K562 (cell line): ENCODE data around the gene OR13F1. TPM values are rescaled to one million over a fixed set of nuclear protein-coding genes. Genes with fewer than 3 reads are reported as not detected.

Source experiments
- ATAC-seq: fragments of 200-7000 bp; cut with Tn5 transposase; 3 replicates; pipeline ENCODE4 v1.9.1; 2020; ENCODE audit warnings: moderate library complexity
- BruUV-seq: library from RNA; stranded (reverse); fragments of 400-500 nt; replicated peaks from 2 replicates; lab custom pipeline; 2021; lab: Mats Ljungman, UMichigan
- CTCF ChIA-PET: fragments of 300-600 bp; formaldehyde crosslinking; extraction: SDS; loops from one replicate; lab custom pipeline; 2021; ENCODE audit warnings: low intra/inter-chr PET ratio; lab: Yijun Ruan, JAX
- POLR2A ChIA-PET: fragments of 300-600, 350-650 bp; sonication (Branson Sonifier 250); formaldehyde crosslinking; extraction: SDS; loops from one replicate; lab custom pipeline; 2021; ENCODE audit warnings: antibody characterized with exemption, inconsistent platforms; lab: Yijun Ruan, JAX
- DNase-seq, 4 experiments: peaks; one replicate each; pipeline versions ENCODE4 v3.0.0 to v3.0.0-alpha.2; 2011 to 2018; ENCODE audit warnings: low spot score in 3 of 4, mixed read lengths in 3 of 4; ENCODE audit errors: extremely low read depth in 1 of 4
- FAIRE-seq: peaks from 2 replicates; lab custom pipeline; 2011; peaks lifted over from hg19 to GRCh38; lab: Jason Lieb, UNC
- H2AFZ ChIP-seq: 2 replicates; pipeline ENCODE4 v1.6.0; 2011; ENCODE audit warnings: low read depth, low read length, control low read depth, inconsistent platforms
- H3K27ac ChIP-seq: fragments of 200-600 bp; 3 replicates; pipeline ENCODE4 v1.8.0; 2011; ENCODE audit warnings: low read depth, mild to moderate bottlenecking, control low read depth, inconsistent platforms, low read length, moderate library complexity, mixed read lengths; ENCODE audit errors: extremely low read depth
- H3K27me3 ChIP-seq, 2 experiments: fragments of 300-600 bp in 1 of 2; 2 replicates in 1 of 2; 3 replicates in 1 of 2; pipeline versions ENCODE4 v1.6.0 to v1.8.0; 2011; ENCODE audit warnings: inconsistent platforms in 2 of 2, low read length in 2 of 2, mild to moderate bottlenecking in 1 of 2, mixed read lengths in 1 of 2, moderate library complexity in 1 of 2; ENCODE audit not compliant: control insufficient read depth in 2 of 2, insufficient read depth in 2 of 2
- H3K36me3 ChIP-seq: fragments of 300-600 bp; 3 replicates; pipeline ENCODE4 v1.8.0; 2011; ENCODE audit warnings: mild to moderate bottlenecking, low read length, inconsistent platforms; ENCODE audit not compliant: control insufficient read depth, insufficient read depth
- H3K4me1 ChIP-seq, 2 experiments: fragments of 200-600 bp in 1 of 2; replicated peaks in 1 of 2; 2 replicates in 1 of 2; 3 replicates in 1 of 2; pipeline versions ENCODE4 v1.5.1 to v1.8.0; 2011; ENCODE audit warnings: inconsistent platforms in 2 of 2, low read length in 2 of 2, mild to moderate bottlenecking in 1 of 2, mixed read lengths in 1 of 2, moderate library complexity in 1 of 2; ENCODE audit not compliant: control insufficient read depth in 2 of 2, insufficient read depth in 2 of 2
- H3K4me2 ChIP-seq: 2 replicates; pipeline ENCODE4 v1.6.1; 2011; ENCODE audit warnings: low read length, control low read depth, inconsistent platforms, mixed read lengths; ENCODE audit not compliant: insufficient read depth
- H3K4me3 ChIP-seq: fragments of 200-600 bp; sonication (generic), shearing (Covaris generic); 2 replicates; pipeline ENCODE4 v1.5.1; 2016; ENCODE audit warnings: control low read depth, inconsistent platforms
- H3K79me2 ChIP-seq: fragments of 200-600 bp; 3 replicates; pipeline ENCODE4 v1.8.0; 2011; ENCODE audit warnings: low read length, inconsistent platforms; ENCODE audit not compliant: control insufficient read depth, insufficient read depth
- H3K9ac ChIP-seq, 2 experiments: 2 replicates each; pipeline versions ENCODE4 v1.6.0 to v1.6.1; 2011; ENCODE audit warnings: low read depth in 2 of 2, low read length in 2 of 2, control low read depth in 1 of 2, inconsistent platforms in 1 of 2, mild to moderate bottlenecking in 1 of 2, mixed read lengths in 1 of 2; ENCODE audit not compliant: insufficient read depth in 1 of 2
- H3K9me1 ChIP-seq: one replicate; pipeline ENCODE4 v1.6.0; 2011; ENCODE audit warnings: inconsistent platforms, mild to moderate bottlenecking, low read length, moderate library complexity; ENCODE audit not compliant: control insufficient read depth, insufficient read depth
- H3K9me3 ChIP-seq: replicated peaks from 2 replicates; pipeline ENCODE4 v1.5.1; 2011; ENCODE audit warnings: low read depth, low read length, inconsistent platforms; ENCODE audit not compliant: control insufficient read depth, insufficient read depth
- H4K20me1 ChIP-seq: replicated peaks from 2 replicates; pipeline ENCODE4 v1.6.1; 2011; ENCODE audit warnings: low read length, inconsistent platforms, mixed read lengths; ENCODE audit not compliant: control insufficient read depth, insufficient read depth
- CEBPG ChIP-seq, 3 experiments: fragments of 200-800 bp in 1 of 3; sonication (Bioruptor generic) in 1 of 3; sonication (generic) in 1 of 3; formaldehyde crosslinking in 1 of 3; IDR thresholded peaks in 2 of 3; conservative IDR thresholded peaks in 1 of 3; 2 replicates each; pipeline versions ENCODE4 v1.6.1 to v1.8.0; 2016 to 2022; ENCODE audit warnings: missing compliant biosample characterization in 2 of 3, missing genetic modification characterization in 2 of 3, mild to moderate bottlenecking in 1 of 3, missing genetic modification reagents in 1 of 3
- COPS2 ChIP-seq: fragments of 450-650 bp; conservative IDR thresholded peaks from 2 replicates; pipeline ENCODE4 v1.6.1; 2016; ENCODE audit warnings: mild to moderate bottlenecking, moderate library complexity
- FOXA3 ChIP-seq, 2 experiments: fragments of 450-650 bp in 1 of 2; sonication (generic) in 1 of 2; formaldehyde crosslinking; IDR thresholded peaks in 1 of 2; conservative IDR thresholded peaks in 1 of 2; 2 replicates each; pipeline versions ENCODE4 v1.4.0 to v1.8.0; 2020 to 2022; ENCODE audit warnings: mild to moderate bottlenecking in 2 of 2, missing genetic modification reagents in 1 of 2
- FOXK1 ChIP-seq: sonication (generic); formaldehyde crosslinking; IDR thresholded peaks from 2 replicates; pipeline ENCODE4 v1.8.0; 2022; ENCODE audit warnings: missing genetic modification reagents, mild to moderate bottlenecking, borderline replicate concordance
- HNRNPUL1 ChIP-seq: fragments of 200-400 bp; formaldehyde crosslinking; IDR thresholded peaks from 2 replicates; pipeline ENCODE4 v1.6.1; 2017; ENCODE audit warnings: low read length
- NCOR1 ChIP-seq: fragments of 450-650 bp; IDR thresholded peaks from 2 replicates; pipeline ENCODE4 v1.6.1; 2016; ENCODE audit warnings: mild to moderate bottlenecking, moderate library complexity
- NFRKB ChIP-seq: fragments of 450-650 bp; IDR thresholded peaks from 2 replicates; pipeline ENCODE4 v1.6.1; 2016; ENCODE audit warnings: low read depth
- TARDBP ChIP-seq: fragments of 450-650 bp; IDR thresholded peaks from 2 replicates; pipeline ENCODE4 v1.6.1; 2016
- ZNF23 ChIP-seq: fragments of 250-450 bp; sonication (Bioruptor Pico); IDR thresholded peaks from 2 replicates; pipeline ENCODE4 v1.4.0; 2020; ENCODE audit warnings: mild to moderate bottlenecking
- in situ Hi-C: fragments of 300-500 bp; cut with MboI; formaldehyde crosslinking; loops from 4 replicates; pipeline ENCODE4 v1.15.0; 2018; ENCODE audit warnings: inconsistent platforms, mixed read lengths
- intact Hi-C: fragments of 100-400 bp; cut with micrococcal nuclease; formaldehyde crosslinking; loops from 2 replicates; pipeline ENCODE4 v1.14.2; 2022
- polyA plus RNA-seq, 8 experiments: library from polyadenylated mRNA; depleted of rRNA in 4 of 8; stranded (reverse) in 5 of 8; unstranded in 3 of 8; fragments of >200 nt; fragmentation: Nextera tagmentation in 2 of 8; fragmentation: Illumina TruSeq in 1 of 8; extraction: Ambion mirVana in 2 of 8; extraction: Trizol in 1 of 8; gene quantifications; 2 replicates each; pipeline versions ENCODE4 v1.2.1 to v1.2.3, GENCODE V29; 2011 to 2014; ENCODE audit warnings: inconsistent platforms in 1 of 8, missing spikeins in 1 of 8
- total RNA-seq, 7 experiments: library from RNA; depleted of rRNA in 6 of 7; stranded (reverse); fragments of >200 nt in 6 of 7; fragmentation: Illumina TruSeq in 2 of 7; extraction: Trizol in 2 of 7; gene quantifications; 2 replicates each; pipeline versions ENCODE4 v1.2.1 to v1.2.3, GENCODE V29; 2011 to 2021; ENCODE audit warnings: low replicate concordance in 1 of 7
- TF ChIP-seq, protein P1 (sequence below), 2 experiments: fragments of 450-650 bp; IDR thresholded peaks; 2 replicates each; pipeline ENCODE4 v1.6.1; 2016
- TF ChIP-seq, protein P2 (sequence below): sonication (generic); formaldehyde crosslinking; IDR thresholded peaks from 2 replicates; pipeline ENCODE4 v1.8.1; 2022; ENCODE audit warnings: missing genetic modification reagents
- TF ChIP-seq, protein P3 (sequence below): fragments of 250-450 bp; sonication (Bioruptor Pico); IDR thresholded peaks from 2 replicates; pipeline ENCODE4 v1.5.0; 2021; ENCODE audit warnings: mild to moderate bottlenecking, moderate library complexity
- TF ChIP-seq, protein P4 (sequence below), 2 experiments: fragments of 200-800 bp in 1 of 2; sonication (Bioruptor generic) in 1 of 2; sonication (generic) in 1 of 2; formaldehyde crosslinking in 1 of 2; IDR thresholded peaks in 1 of 2; conservative IDR thresholded peaks in 1 of 2; 2 replicates each; pipeline versions ENCODE4 v1.5.0 to v1.6.1; 2016 to 2020; ENCODE audit warnings: missing compliant biosample characterization in 1 of 2, missing genetic modification characterization in 1 of 2, missing genetic modification reagents in 1 of 2

OR13F1 gene
- total and polyA plus RNA-seq, 9 of the 15 experiments (the other 6 are each of a cell fraction or from before 2014, with no cell fraction given), result not detected

DNA sequence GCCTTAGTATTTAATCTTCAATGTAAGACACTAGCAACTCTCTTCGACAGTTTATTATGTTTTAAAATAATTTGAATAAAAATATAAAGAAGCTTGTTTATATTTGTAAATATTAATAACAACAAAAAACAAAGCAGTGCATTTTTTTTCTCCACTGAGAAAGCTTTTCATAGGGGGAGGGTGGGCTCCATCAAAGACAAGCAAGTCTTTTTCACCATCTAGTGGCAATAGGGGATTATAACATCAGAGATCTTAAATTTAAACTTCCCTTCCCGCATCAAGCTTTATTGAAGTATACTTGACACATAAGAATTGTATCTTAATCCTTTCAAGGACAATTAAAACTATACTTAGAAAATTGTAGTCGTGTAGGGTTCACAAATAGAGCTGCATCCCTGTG, 9.3 kb upstream of the OR13F1 start (continued):
- no peak for TF ChIP-seq CEBPG (CRISPR knock-in tag; IDR thresholded peaks at IDR 0.05)
- TF ChIP-seq CEBPG (tag; conservative IDR thresholded peaks at IDR 0.05 in 1 of 2, IDR thresholded peaks at IDR 0.05 in 1 of 2), result no peak
- no peak for TF ChIP-seq COPS2

DNA sequence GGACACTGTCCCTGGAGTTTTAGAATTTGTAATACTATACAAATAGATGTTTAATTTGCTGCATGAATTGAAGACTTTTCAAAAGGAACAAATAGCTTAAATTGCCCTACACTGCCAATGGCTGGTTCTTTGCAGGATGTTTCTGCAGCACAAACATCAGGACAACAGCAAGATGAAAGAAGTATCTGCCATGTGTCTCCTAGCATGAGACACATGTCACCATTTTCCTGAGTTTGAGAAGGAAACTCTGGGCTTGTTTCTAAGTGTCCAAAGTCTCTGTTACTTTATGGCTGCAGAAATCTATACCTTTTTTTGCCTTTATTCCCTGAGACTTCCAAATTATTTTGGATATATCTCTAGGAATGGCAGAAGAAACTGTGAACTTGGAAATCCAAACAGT, 623 bp upstream of the OR13F1 start:
- Histone ChIP-seq H3K79me2 (no peaks in the 10 kb centered on the region), H2AFZ (no peak overlapping the region), H3K4me3 (no peak overlapping the region), H3K27ac (no peak overlapping the region), H3K27me3 (no peaks in the 10 kb centered on the region), H3K36me3 (no peaks in the 10 kb centered on the region), H3K9ac (no peak overlapping the region), H3K9me3 (no peaks in the 10 kb centered on the region), H3K9me1 (no peaks in the 10 kb centered on the region)
- ATAC-seq (no peak), FAIRE-seq (no peak), DNase-seq (no peak)
- BruUV-seq, result no TSS peak
- POLR2A ChIA-PET, result no interaction called here
- intact Hi-C loops (no loop called here), in situ Hi-C loops (no loop called here)
- CTCF ChIA-PET, result no interaction called here
- TF ChIP-seq HNRNPUL1 (no peak), NCOR1 (no peak), ZNF23 (CRISPR knock-in tag) (no peak), NFRKB (no peak), FOXK1 (no peak), TARDBP (no peak), FOXA3 (CRISPR knock-in tag; conservative IDR thresholded peaks at IDR 0.05 in 1 of 2, IDR thresholded peaks at IDR 0.05 in 1 of 2) (no peak)
- TF ChIP-seq, protein P1, sequence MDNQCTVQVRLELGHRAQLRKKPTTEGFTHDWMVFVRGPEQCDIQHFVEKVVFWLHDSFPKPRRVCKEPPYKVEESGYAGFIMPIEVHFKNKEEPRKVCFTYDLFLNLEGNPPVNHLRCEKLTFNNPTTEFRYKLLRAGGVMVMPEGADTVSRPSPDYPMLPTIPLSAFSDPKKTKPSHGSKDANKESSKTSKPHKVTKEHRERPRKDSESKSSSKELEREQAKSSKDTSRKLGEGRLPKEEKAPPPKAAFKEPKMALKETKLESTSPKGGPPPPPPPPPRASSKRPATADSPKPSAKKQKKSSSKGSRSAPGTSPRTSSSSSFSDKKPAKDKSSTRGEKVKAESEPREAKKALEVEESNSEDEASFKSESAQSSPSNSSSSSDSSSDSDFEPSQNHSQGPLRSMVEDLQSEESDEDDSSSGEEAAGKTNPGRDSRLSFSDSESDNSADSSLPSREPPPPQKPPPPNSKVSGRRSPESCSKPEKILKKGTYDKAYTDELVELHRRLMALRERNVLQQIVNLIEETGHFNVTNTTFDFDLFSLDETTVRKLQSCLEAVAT (IDR thresholded peaks at IDR 0.05), result no peak
- TF ChIP-seq, protein P2, sequence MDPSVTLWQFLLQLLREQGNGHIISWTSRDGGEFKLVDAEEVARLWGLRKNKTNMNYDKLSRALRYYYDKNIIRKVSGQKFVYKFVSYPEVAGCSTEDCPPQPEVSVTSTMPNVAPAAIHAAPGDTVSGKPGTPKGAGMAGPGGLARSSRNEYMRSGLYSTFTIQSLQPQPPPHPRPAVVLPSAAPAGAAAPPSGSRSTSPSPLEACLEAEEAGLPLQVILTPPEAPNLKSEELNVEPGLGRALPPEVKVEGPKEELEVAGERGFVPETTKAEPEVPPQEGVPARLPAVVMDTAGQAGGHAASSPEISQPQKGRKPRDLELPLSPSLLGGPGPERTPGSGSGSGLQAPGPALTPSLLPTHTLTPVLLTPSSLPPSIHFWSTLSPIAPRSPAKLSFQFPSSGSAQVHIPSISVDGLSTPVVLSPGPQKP, result no peak
- TF ChIP-seq, protein P3, sequence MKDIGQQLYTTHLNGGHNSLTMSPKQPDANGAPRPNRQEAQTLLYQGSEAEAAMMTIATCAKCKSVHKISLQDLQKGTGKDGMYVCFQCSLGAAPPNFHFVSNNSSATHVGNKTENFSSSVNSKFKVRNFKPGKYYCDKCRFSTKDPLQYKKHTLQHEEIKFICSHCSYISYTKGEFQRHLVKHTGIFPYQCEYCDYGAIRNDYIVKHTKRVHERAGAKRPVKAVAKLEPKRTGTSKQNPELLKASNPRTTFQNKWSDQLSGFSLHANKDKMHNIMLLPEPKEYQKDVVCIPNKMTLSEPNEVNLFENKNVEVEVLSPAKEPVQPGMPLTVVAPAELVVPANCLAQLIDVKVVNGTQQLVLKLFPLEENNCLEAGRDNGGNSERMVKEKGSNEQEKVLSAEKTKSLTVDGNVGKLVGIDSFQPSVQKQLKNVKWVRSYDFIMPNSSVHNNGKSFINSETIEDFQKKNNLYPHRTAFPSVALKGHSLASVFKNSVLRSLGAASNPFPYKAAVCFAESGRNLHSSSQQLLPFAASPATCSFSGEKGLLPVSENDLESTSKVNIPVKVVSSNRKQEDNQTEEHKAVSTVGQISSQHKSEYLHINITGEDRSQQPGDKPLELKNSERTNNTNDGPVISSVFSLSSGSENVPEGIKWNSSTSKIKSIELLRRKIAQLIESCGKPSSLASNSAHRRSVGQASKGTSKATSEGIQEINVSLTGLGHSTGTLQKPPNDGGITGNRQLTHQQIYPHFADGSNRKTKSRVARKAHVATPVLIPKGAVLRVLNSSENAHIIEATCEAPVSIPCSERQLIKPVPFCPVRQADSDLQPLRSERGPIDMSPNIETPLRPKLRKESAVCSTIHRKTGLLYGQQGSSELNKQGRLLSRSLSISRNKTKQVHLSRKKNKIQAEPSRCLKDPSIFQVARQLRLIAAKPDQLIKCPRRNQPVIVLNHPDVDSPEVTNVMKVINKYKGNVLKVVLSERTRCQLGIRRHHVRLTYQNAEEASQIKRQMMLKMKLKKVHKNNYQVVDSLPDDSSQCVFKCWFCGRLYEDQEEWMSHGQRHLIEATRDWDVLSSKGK, result no peak
- TF ChIP-seq, protein P4, sequence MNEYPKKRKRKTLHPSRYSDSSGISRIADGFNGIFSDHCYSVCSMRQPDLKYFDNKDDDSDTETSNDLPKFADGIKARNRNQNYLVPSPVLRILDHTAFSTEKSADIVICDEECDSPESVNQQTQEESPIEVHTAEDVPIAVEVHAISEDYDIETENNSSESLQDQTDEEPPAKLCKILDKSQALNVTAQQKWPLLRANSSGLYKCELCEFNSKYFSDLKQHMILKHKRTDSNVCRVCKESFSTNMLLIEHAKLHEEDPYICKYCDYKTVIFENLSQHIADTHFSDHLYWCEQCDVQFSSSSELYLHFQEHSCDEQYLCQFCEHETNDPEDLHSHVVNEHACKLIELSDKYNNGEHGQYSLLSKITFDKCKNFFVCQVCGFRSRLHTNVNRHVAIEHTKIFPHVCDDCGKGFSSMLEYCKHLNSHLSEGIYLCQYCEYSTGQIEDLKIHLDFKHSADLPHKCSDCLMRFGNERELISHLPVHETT (CRISPR knock-in tag; conservative IDR thresholded peaks at IDR 0.05 in 1 of 2, IDR thresholded peaks at IDR 0.05 in 1 of 2), result no peak
- TF ChIP-seq, all 486 proteins: peak for 0
- H3K4me1 ChIP-seq, result no peaks in the 10 kb centered on the region
- H3K4me2 ChIP-seq, result no peak overlapping the region
- no peaks in the 10 kb centered on the region for H4K20me1 ChIP-seq
